ENCODE data around the gene GPR176. TPM values are rescaled to one million over a fixed set of nuclear protein-coding genes. Genes with fewer than 3 reads are reported as not detected.

GPR176 gene
- total RNA-seq, 1 experiment from 2014 or later: 32.4 TPM

DNA sequence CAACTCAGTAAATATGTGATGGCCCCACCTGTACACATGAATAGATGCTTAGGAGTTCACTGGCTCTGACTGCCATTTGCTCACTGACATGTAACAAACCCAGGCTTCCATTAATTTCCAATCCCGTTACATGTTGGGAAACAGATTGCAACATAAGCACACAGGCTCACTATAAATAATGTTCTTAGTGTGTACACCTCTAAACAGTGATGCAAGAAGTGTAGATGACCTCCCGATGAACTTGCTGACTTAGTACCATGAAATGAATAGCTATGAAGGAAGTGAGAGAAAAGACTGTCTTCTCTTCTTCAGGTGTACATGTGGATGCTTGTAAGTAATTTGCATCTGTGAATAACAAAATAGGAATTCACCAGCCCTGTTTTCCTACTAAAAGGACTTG, 116.0 kb downstream of the GPR176 start:
- no peak for DNase-seq (ENCODE audit: low read depth)

DNA sequence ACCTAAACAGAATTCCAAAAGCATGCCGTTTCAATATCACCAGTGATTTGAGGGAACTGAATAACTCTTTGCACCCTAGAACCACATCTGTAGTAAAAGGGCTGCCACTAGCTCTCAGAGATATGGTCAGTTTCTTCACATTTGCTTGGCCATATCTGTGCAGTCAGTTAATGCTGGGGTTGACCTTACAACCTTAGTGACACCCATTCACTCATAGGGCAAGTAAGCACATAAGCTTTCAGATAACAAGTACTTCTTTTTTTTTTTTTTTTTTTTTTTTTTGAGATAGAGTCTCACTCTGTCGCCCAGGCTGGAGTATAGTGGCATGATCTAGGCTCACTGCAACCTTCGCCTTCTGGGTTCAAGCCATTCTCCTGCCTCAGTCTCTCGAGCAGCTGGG, 117.0 kb downstream of the GPR176 start:
- no peak for DNase-seq (ENCODE audit: low read depth)

DNA sequence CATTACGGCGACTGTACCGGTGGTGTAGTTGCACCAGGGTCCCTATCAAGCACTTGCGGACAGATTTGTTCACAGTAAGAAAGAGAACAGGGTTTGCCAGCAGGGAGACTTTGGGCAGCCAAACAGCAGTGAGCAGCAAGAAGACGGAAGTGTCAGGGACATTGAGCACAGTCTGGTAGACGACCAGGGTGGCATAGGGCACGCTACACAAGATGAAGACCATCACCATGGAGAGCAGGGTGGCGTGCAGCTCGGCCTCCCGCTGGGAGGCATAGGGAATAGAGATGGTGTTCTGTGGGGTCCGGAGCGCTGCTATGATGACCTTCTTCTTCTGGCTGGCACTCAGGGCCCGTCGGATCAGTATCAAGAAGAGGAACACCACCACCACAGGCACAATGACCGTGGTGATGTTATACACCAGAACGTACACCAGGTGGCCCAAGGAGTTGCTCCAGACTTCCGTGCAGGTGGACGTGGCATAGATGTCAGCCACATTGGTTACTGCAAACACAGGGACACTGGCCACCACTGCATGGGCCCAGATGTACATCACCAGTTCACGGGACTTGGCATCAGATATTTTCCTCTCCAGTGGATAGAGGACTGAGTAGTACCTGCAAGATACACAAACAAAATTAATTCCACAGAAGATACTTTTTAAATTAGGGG, 118.3 kb downstream of the GPR176 start:
- peak; percentile 11 for DNase-seq (ENCODE audit: low read depth)

DNA sequence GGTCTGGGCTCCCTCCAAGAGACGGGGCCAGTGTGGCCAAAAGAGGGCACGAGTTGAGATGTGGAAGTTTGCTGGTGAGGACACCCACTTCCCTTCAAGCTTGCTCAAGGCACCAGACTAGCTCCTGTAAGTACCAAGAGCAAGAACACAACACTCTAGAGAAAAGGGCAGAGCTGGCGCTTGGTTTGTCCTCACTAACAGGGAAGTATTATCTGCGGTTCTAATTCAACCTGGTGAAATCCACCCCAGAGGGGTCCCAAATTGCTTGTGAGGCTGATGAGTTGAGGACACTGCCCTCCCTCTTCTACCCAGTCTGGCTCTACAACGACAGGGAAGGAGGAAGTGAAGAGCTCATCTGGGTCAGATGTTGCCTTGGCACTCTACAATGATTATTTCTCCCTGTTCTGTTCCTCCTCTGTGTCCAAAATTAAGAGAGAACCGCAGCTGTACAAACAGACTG, 120.5 kb downstream of the GPR176 start:
- DNase-seq (ENCODE audit: low read depth): no peak

DNA sequence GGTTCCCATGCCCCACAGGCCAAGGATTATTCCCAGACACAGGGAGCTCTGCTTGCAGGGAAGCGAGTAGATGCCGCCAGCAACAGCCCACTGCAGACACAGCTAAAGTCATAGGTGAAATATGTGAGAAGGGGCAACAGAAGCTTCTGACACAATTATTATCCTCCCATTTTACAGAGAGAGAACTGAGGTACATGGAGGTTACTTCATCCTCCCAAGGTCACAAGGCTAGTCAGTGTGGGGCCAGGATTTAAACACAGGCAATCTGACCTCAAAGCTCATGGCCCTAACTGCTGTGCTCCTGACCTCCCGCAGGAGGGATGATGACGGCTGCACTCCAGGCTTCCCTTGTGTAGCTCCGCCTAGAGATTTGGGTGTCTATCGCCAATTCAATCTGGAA, 121.7 kb downstream of the GPR176 start:
- no peak for DNase-seq (ENCODE audit: low read depth)

DNA sequence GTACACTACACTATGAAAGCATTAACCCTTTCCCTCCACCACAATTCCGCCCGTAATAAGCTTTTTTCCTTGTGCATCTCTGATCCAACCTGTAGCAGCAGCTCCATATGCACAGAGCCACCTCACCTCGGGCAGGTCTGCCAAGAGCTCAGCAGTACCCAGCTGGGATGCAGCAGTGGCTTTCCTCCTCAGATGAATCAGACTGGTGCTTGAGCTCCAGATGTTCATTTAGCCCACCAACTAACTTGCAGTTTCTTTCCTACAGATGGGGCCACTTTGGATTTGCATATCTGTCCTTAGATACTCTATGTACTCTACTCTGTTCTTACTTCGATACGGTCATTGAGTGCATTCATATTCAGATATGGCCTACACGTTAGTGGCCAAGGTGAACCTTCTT, 122.7 kb downstream of the GPR176 start:
- no peak for DNase-seq (ENCODE audit: low read depth)

DNA sequence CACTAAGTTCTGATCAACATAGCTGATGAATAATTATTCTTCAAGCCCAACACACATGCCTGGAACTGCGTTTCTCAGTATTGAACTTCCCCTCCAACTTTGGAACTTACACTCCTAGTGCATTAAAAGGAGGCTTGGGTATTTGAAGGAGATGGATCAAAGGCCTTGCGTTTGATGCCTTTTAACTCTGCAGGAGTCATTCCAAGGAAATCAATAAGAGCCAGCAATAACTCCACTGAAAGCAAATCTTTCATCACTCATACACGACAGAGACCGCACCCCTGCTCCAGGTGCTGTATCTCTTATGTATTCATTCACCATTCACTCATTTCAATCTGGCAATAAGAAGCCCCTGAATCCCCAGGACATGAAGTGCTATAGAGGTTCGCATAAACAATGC, 123.5 kb downstream of the GPR176 start:
- no peak for DNase-seq (ENCODE audit: low read depth)

DNA sequence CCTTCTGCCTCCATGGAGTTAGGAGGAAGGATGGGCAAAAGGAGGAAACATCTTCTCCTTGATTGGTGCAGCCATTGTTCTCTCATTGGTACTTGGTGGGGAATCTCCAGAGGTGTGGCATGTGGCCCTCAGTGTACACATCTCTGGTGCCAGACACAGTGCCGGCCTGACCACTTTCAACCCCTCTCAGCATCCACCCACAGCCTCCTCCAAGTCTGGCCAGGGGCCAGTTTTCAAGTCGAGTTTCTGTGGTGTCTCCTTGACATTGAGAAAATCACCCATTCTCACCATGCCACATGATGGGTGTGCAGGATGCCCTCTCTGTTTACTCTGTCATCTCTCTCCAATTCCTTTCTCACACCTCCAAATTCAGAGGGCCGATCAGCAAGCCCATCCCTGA, 124.6 kb downstream of the GPR176 start:
- no peak for DNase-seq (ENCODE audit: low read depth)

DNA sequence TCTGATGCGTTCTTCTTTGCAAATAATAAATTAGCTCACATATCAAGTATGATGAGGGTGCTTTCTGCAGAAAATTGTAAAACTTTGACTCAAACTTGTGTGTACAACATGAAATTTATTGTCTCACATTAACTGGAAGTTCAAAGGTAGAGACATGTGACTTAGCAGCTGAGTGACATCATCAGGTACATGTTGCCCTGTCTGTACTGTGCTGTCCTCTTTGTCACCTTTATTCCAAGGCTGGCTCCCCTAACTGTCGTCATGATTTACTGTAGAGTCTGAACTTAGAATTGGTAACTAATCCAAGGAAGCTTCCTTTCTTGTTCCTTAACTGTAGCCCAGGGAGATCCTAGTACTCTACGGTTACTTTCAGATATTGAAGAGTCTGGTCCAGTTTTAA, 125.1 kb downstream of the GPR176 start:
- no peak for DNase-seq (ENCODE audit: low read depth)

DNA sequence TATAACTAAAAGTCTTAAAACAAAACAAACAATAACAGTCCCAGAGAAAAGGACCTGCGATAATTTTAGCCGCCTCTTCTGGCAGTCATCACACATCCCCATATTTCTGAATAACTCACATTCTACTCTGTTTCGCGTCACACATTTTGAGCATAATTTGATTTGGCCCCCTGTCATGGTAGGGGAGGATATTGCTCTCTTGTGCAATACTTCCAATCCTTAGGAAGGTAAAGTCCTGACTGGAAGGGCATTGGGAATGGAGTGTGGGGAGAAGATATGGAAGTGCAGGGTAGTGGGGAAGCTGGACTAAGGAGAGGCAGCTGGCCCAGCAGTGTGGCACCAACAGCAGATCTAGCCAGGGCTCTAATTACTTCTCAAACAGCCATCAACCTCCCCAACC, 126.1 kb downstream of the GPR176 start:
- no peak for DNase-seq (ENCODE audit: low read depth)

DNA sequence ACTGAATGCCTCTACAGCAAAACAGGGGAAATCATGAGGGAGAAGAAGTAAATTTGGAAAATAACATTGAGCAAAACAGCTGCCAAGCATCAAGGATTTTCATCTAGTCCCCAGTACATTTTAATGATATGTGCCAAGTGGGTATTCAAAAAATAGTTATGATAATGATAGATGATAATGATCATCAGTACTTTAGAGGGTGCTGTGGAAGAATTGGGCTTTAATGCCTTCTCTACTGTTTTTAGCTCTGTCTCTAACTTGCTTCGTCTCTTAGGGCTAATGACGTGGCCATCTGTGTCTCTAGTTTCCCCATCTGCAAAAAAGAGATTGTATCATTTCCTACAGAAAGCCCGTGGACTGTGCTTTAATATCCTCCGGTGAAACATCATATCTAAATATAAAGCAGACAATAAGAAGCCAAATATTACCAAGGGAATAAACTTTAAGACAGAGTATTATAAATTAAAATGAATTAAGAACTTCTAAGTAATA, 127.2 kb downstream of the GPR176 start:
- no peak for DNase-seq (ENCODE audit: low read depth)

DNA sequence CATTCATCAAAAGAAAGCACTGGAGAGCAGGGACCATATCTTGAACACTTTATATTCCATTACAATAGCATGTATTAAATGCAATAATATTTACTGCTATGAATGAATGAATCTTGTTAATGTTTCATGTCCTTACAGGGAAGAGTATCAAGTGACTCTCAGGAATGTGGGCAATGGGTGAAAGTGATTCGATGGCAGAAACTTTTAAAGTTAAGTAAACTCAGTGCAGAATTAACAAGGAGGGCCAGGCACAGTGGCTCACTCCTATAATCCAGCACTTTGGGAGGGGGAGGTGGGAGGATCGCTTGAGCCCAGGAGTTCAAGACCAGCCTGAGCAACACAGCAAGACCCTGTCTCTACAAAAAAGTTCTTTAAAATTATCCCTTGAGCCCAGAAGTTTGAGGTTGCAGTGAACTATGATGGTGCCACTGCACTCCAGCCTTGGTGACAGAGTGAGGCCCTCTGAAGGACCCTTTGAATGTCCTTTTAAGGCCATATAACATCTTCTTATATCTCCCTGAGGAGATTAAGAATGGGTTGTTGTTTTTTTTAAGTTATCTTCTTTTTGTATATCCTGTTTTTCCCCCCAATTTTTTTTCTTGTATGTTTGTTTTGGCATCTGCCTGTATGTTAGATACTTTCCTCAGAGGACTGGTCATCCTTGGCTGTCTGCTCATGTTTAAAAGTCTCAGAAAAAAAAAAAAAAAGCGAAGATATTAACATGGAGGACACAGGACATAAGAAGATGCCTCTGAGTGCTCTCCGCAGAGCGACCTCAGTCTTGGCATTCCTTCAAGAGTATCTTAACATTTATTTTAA, 127.8 kb downstream of the GPR176 start:
- DNase-seq (ENCODE audit: low read depth): no peak

DNA sequence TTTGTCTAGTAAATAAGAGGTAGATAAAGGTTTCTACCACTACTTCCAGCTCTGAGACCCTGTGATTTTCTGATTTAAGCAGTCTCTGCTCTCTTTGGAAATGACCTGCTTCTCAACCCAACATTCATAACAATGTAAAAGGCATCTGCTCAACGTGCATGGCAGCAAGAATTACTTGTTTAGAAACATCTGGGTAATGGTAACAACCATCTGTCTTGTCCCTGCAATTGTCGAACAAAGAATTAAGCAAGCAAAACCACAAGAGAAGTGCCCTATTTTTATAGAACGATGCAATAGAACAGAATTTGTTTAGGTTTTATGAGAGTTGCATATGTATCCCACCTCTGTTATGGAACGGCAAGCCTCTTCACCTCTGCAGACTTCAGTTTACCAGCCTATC, 130.3 kb downstream of the GPR176 start:
- no peak for DNase-seq (ENCODE audit: low read depth)

DNA sequence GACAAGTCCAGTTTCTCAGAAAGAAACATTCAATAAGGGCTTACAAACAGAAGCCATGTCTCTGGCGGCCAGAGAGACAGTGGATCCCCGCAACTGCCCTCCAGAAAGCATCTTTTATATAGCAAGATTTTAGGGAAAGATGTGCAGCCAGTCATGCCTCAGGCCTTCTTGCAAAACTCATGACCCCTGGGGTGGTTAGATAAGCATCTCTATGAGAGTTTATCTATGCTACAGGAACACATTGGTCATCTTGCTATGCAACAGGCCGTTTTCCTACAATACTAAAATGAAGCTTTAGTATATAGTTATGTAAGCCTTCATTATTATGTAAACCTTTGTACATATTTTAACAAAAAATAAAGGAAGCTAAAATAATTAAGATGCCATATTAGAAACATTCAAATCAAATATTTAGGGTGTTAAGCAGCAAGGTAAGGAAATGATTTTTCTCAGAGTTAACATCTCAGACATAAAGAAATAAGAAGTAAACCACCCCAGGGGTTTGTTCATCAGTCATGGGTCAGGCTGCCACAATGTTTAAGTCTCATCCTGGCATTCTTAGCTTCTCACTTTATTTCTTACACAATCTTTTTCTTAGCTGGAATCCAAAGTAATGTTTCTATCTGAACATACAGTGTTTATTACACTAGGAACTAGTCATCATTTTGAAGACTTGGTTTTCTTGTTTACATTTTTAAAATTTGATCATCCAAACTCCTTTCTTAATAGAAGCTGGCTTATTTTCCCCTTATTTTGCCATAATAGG, 131.1 kb downstream of the GPR176 start:
- no peak for DNase-seq (ENCODE audit: low read depth)

DNA sequence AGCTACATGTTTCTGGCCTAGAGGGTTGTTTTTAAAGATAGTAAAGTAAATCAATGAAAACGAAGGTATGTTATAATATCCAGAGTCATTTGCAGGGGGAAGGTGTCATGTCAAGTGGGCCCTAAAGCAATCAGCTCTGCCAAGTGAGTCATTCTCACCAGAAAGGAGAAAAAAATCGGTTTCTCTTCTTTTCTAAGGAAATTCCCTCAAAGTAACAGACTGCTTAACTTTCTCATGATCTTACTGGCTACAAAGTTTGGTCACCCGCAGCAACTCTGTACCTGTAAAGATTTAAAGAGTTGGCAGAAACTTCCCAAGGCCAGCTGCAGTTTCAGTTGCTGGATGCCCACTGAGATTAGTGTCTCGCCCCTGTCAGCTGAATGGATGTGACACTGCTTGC, 132.0 kb downstream of the GPR176 start:
- no peak for DNase-seq (ENCODE audit: low read depth)

DNA sequence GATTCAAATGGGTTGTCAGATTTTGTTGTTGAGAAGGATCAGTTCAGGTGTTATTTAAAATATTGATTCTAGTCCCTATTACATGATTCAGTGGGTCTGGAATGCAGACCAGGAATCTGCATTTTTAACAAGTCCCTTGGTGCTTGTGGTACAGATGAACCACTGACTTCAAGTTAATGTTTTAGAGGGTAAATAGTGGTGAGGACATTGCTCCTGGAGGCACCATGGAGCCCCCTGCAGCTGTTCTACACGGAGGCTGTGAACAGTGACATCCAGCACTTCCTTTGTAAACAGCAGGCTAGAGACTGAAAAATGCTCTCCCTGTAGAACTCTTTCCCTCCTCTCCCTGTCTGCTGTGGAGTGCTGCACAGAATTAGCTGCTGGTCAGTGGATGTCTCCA, 132.6 kb downstream of the GPR176 start:
- DNase-seq (ENCODE audit: low read depth): no peak

DNA sequence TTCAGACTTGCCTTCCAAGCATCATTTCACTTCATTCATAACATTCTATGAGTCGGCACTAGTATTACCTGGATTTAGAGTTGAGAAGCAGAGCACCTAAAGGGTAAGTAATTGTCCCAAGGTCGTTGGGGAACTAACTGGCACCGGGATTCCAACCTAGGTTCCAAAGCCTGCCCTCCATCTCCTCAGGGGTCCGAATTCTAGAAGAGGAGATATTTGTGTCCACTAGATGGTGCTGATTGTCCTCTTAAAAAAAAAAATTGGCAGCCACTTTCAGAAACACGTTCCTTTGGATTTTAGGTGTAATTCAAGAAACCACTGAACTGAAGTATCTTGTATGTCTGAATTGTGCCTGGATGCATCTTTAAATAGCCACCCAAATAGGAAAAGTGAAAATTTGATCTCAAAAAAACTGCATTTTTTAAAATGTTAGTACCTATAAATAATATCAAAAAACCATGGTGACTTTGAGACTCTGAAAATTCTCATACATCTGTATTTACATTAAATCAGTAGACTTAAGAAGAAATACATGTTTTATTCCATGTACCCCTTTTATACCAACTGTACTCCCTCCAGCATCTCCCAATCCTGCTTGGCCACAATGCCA, 133.5 kb downstream of the GPR176 start:
- DNase-seq (ENCODE audit: low read depth): peak; percentile 36

DNA sequence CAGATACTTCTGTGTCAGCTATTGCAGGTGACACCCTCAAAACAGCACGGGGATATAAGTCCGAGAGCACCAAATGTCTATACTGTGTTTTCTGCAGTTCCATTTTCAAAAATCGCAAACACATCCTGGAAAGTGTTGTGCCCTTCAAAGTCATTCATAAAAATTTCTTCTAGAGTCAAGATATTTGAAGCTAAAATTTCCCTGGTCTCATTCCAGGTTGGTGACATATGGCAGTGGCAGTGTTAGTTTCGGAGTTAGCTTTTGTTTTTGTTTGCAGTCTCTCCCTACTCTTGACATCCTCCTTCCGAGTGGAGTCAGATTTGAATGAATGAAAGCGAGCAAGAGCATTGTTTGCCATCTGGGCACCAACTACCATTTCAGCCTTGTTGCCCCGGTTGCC, 134.2 kb downstream of the GPR176 start:
- DNase-seq (ENCODE audit: low read depth): no peak

DNA sequence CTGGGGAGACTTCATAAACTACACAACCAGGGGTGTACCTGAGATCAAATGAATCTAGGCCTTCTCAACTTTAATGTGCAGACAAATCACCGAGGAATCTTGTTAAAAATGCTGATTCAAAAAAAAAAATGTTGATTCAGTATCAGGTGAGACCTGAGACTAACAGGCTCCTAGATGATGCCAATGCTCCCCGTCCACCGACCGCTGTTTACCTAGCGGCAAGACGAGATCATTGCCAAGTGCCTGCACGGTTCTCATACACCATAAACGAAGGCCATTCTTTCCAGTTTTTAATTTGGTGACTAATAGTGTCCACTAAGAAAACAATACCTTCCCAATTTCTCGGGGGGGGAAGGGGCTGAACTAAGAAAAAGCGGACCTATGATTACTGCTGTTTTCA, 134.9 kb downstream of the GPR176 start:
- DNase-seq (ENCODE audit: low read depth): no peak

DNA sequence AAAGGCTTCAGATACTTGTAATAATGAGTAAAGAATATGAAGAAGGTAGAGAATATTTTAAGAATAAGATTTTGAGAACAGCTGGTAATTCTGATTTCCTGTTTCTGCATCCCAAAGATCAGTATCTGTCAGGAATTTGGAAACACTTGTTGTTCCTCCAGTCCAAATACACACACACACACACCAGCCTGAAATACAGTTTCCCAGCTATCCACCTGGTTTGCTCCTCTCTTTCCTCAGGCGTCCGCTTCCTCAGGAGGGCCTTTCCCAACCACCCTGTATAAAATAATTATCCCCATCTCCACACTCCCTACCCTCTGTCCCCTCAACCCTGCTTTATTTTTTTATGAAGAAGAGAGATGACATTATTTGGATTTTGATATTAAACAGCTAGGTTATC, 135.4 kb downstream of the GPR176 start:
- DNase-seq (ENCODE audit: low read depth): no peak

DNA sequence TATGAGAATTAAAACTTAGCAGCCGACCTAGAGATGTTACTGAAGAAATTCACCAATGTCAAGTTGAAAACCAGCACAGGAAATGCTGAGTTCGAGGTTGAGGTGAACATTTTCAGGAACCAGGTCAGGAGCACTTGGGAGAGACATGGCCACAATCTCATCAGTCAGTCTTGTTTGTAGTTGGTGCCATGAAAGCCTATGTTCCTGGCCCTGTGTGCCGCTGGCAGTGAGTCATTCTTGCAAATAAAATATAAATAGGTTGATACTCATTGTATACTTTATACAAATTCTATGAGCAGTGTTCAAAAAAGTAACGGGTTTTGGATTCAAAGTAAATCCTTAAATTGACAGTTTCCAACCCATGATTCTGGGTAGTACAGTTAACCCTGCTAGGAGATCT, 135.9 kb downstream of the GPR176 start:
- DNase-seq (ENCODE audit: low read depth): peak; percentile 36

DNA sequence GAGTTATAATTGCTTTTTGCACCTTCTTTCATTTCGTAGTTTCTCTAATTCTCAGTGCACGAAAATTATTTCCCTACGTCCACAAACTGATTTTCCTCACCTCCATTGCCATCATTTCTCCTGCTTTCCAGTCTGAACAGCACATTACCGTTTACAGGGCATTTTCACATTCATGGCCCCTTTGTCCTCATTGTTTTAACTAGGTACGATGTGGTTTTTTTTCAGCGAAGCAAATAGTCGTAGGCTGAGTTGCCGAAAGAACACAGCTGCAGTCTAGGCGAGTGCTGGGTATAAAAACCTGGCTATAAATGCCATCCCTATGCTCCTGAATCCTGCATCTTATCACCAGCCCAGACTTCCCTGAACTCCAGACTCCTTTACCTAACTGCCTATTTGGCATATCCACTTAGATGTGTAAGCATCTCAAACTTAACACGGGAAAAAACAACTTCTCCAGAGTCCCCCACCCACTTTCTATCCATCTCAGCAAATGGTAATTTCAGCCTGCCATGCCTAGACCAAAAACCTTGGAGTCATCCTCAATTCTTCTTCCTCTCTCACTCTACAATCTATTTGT, 136.7 kb downstream of the GPR176 start:
- no peak for DNase-seq (ENCODE audit: low read depth)
